Suprapubic skin (tissue), 4 donors: ENCODE measurements around the gene CD93. TPM values are rescaled to one million over a fixed set of nuclear protein-coding genes. Genes with fewer than 3 reads are reported as not detected.

ENCODE experiments used
- DNase-seq, 2 donors: peaks; one replicate each; pipeline ENCODE4 v3.0.0-alpha.2; 2019; ENCODE audit warnings: low spot score in 2 of 2
- H3K27ac ChIP-seq: fragments of 200-600 bp; sonication (generic); one replicate; pipeline ENCODE4 v1.5.1; 2019
- H3K27me3 ChIP-seq: fragments of 200-600 bp; sonication (generic); one replicate; pipeline ENCODE4 v1.5.1; 2019
- H3K36me3 ChIP-seq: fragments of 200-600 bp; sonication (generic); one replicate; pipeline ENCODE4 v1.5.1; 2019
- H3K4me1 ChIP-seq: fragments of 200-600 bp; sonication (generic); one replicate; pipeline ENCODE4 v1.5.1; 2019
- H3K4me3 ChIP-seq: fragments of 200-600 bp; sonication (generic); one replicate; pipeline ENCODE4 v1.5.1; 2019; ENCODE audit warnings: mild to moderate bottlenecking
- H3K9me3 ChIP-seq: fragments of 200-600 bp; sonication (generic); one replicate; pipeline ENCODE4 v1.5.1; 2019
- EP300 ChIP-seq: sonication (generic); formaldehyde crosslinking; IDR thresholded peaks from one replicate; pipeline ENCODE4 v1.6.1; 2017; ENCODE audit warnings: antibody characterized with exemption
- POLR2A ChIP-seq, 2 donors: fragments of 450-650 bp; IDR thresholded peaks; one replicate each; pipeline ENCODE4 v1.6.1; 2017; ENCODE audit warnings: antibody characterized with exemption in 2 of 2, mild to moderate bottlenecking in 2 of 2, moderate library complexity in 2 of 2
- POLR2AphosphoS5 ChIP-seq, 3 donors: sonication (generic); formaldehyde crosslinking; IDR thresholded peaks; one replicate each; pipeline ENCODE4 v1.6.1; 2017; ENCODE audit warnings: antibody characterized with exemption in 3 of 3
- WGBS: methylation state at CpG from one replicate; pipeline ENCODE4 v1.1.5; 2018; 5-methylcytosine and 5-hydroxymethylcytosine counted together
- total RNA-seq, 4 donors: library from RNA; depleted of rRNA; stranded (reverse); fragments of >200 nt; gene quantifications; one replicate each; pipeline ENCODE4 v1.1.0, GENCODE V29; 2016
- TF ChIP-seq, protein P1 (sequence below), 2 donors: fragments of 200-600 bp in 1 of 2; fragments of 450-650 bp in 1 of 2; sonication (generic) in 1 of 2; IDR thresholded peaks; one replicate each; pipeline ENCODE4 v1.5.1; 2016 to 2019; ENCODE audit warnings: antibody characterized with exemption in 2 of 2, mild to moderate bottlenecking in 1 of 2, moderate library complexity in 1 of 2

The CD93 gene
- total RNA-seq, 4 donors from 2014 or later, result 8.1 to 25.1 (median 16.2) TPM

DNA sequence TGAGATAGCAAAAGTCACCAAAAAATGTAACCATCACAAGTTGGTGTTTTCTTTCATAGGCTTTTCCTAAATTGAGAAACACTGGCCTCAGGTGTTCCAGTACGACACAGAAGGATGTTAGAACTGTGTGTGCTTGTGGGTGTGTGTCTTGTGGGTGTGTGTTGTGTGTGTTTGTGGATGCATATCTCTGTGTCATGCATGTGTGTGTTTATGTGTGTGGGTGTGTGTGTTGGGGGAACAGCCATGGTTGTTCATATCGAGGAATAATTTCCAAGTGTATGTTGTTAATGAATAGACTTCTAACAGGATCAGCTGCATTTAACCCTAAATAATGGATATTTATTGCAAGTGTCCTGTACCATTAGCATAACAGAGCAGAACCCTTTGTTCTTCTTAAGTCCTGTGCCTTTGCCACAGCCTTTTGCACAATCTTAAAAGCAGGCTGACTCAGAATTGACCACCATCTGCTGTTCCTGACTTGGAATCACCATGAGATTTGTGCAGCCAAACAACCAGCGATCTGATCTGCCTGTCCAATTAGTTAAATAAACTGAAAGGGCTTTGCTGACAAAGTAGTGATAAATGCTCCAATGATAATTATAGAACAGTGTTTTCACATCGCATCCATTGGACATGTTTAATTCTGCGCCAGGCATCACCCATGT, 7.6 kb downstream of the CD93 start:
- DNase-seq, result no peak
- TF ChIP-seq POLR2AphosphoS5 (IDR thresholded peaks at IDR 0.05) (no peak), POLR2A (IDR thresholded peaks at IDR 0.05) (no peak), EP300 (no peak)
- TF ChIP-seq, protein P1, sequence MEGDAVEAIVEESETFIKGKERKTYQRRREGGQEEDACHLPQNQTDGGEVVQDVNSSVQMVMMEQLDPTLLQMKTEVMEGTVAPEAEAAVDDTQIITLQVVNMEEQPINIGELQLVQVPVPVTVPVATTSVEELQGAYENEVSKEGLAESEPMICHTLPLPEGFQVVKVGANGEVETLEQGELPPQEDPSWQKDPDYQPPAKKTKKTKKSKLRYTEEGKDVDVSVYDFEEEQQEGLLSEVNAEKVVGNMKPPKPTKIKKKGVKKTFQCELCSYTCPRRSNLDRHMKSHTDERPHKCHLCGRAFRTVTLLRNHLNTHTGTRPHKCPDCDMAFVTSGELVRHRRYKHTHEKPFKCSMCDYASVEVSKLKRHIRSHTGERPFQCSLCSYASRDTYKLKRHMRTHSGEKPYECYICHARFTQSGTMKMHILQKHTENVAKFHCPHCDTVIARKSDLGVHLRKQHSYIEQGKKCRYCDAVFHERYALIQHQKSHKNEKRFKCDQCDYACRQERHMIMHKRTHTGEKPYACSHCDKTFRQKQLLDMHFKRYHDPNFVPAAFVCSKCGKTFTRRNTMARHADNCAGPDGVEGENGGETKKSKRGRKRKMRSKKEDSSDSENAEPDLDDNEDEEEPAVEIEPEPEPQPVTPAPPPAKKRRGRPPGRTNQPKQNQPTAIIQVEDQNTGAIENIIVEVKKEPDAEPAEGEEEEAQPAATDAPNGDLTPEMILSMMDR (IDR thresholded peaks at IDR 0.05), result no peak
- no peaks in the 10 kb centered on the region for H3K36me3 ChIP-seq
- no peaks in the 10 kb centered on the region for H3K27me3 ChIP-seq
- H3K4me1 ChIP-seq, result peaks cover 12% of the 10 kb centered on the region
- H3K9me3 ChIP-seq, result no peaks in the 10 kb centered on the region
- H3K4me3 ChIP-seq, result no peak overlapping the region
- WGBS, result 77% methylated on average over 5 of the region's 5 CpGs
- no peak overlapping the region for H3K27ac ChIP-seq

DNA sequence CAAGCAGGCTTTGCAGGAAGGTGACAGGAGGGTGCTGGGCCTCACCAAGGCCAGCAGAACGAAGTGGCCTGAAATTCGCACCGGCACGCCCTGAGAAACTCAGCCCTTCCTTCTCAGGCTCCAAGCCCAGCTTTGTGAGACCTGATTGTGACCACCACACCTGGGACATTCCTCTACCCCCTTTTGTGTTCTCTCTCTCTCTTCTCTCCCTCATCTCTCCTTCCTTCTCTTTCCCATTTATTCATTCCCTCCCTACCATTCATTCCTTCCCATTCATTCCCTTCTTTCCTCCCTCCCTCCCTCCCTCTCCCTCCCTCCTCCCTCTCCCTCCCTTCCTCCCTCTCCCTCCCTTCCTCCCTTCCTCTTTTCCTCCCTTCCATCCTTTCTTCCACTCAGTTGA, 8.8 kb downstream of the CD93 start:
- no peaks in the 10 kb centered on the region for H3K9me3 ChIP-seq
- H3K4me1 ChIP-seq, result peaks cover 1% of the 10 kb centered on the region
- no peak for TF ChIP-seq POLR2AphosphoS5 (IDR thresholded peaks at IDR 0.05)
- no peak for TF ChIP-seq EP300
- TF ChIP-seq, protein P1 (IDR thresholded peaks at IDR 0.05), result no peak
- TF ChIP-seq POLR2A (IDR thresholded peaks at IDR 0.05), result no peak
- no peak overlapping the region for H3K27ac ChIP-seq
- no peaks in the 10 kb centered on the region for H3K36me3 ChIP-seq
- DNase-seq, result no peak
- 88% methylated on average over 4 of the region's 4 CpGs for WGBS
- no peak overlapping the region for H3K4me3 ChIP-seq
- no peaks in the 10 kb centered on the region for H3K27me3 ChIP-seq

DNA sequence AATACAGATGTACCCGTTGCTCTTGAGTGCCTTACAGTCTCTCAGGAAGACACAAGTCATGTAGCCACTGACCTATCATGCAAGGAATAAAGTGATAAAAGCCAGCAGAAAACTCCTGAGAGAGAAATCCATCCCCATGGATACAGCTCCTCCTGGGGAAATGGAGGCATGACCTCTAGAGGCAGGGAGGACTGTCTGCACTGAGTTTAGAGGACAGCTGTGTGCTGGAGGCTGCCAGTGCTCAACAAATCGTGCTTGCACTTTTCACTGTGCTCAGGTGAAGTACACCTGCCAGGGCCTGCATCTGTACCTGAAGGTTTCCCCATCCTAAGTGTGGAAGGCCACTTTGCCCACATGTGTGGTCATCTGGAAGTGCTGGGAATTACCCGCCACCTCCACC, 12.1 kb downstream of the CD93 start:
- TF ChIP-seq POLR2AphosphoS5 (IDR thresholded peaks at IDR 0.05), result no peak
- TF ChIP-seq EP300, result no peak
- no peak for TF ChIP-seq POLR2A (IDR thresholded peaks at IDR 0.05)
- TF ChIP-seq, protein P1 (IDR thresholded peaks at IDR 0.05), result no peak
- H3K27me3 ChIP-seq, result no peaks in the 10 kb centered on the region
- no peaks in the 10 kb centered on the region for H3K9me3 ChIP-seq
- 80% methylated on average over 3 of the region's 3 CpGs for WGBS
- no peaks in the 10 kb centered on the region for H3K4me1 ChIP-seq
- no peak overlapping the region for H3K4me3 ChIP-seq
- H3K27ac ChIP-seq, result no peak overlapping the region
- H3K36me3 ChIP-seq, result no peaks in the 10 kb centered on the region
- no peak for DNase-seq

- Histone ChIP-seq H3K36me3 (no peaks in the 10 kb centered on the region), H3K4me1 (no peaks in the 10 kb centered on the region), H3K4me3 (no peak overlapping the region), H3K27me3 (no peaks in the 10 kb centered on the region), H3K9me3 (no peaks in the 10 kb centered on the region), H3K27ac (no peak overlapping the region)
- WGBS, result 90% methylated on average over 11 of the region's 11 CpGs
- no peak for DNase-seq
- TF ChIP-seq, protein P1 (IDR thresholded peaks at IDR 0.05), result no peak
- TF ChIP-seq EP300, result no peak
- no peak for TF ChIP-seq POLR2A (IDR thresholded peaks at IDR 0.05)
- no peak for TF ChIP-seq POLR2AphosphoS5 (IDR thresholded peaks at IDR 0.05)
Observed at GRCh38 chr20:23072892-23073586, 13.1 kb downstream of the CD93 start.

GRCh38 chr20:23071996-23072395, 14.1 kb downstream of the CD93 start:
- Histone ChIP-seq H3K4me1 (no peaks in the 10 kb centered on the region), H3K27ac (no peak overlapping the region), H3K27me3 (no peaks in the 10 kb centered on the region), H3K9me3 (no peaks in the 10 kb centered on the region), H3K36me3 (no peaks in the 10 kb centered on the region), H3K4me3 (no peak overlapping the region)
- no peak for DNase-seq
- TF ChIP-seq POLR2AphosphoS5 (IDR thresholded peaks at IDR 0.05), result no peak
- TF ChIP-seq POLR2A (IDR thresholded peaks at IDR 0.05), result no peak
- no peak for TF ChIP-seq EP300
- TF ChIP-seq, protein P1 (IDR thresholded peaks at IDR 0.05), result no peak
- WGBS, result 78% methylated on average over 4 of the region's 4 CpGs
